DMS79 treated with DMSO at 0.1 percent for 48 hours (cell line): ENCODE data around the gene KAT2A.
"Not testable (repeated sequence)": the region's sequence is repeated elsewhere in the genome, so short reads cannot be mapped to it uniquely, and the experiment has no call there.

ENCODE experiments used
- DNase-seq: peaks from one replicate; lab custom pipeline; 2025; lab: John Stamatoyannopoulos, UW

The KAT2A gene

GRCh38 chr17:42120770-42121769 is at the start of gene KAT2A:
Gene KAT2A, minus strand, starts transcription at chr17:42121367. Its CDS starts 63 bp downstream, at chr17:42121304.
- DNase-seq: peak; percentile 34

GRCh38 chr17:42169351-42169750 is 48.2 kb upstream of the KAT2A start:
- no peak for DNase-seq

DNA sequence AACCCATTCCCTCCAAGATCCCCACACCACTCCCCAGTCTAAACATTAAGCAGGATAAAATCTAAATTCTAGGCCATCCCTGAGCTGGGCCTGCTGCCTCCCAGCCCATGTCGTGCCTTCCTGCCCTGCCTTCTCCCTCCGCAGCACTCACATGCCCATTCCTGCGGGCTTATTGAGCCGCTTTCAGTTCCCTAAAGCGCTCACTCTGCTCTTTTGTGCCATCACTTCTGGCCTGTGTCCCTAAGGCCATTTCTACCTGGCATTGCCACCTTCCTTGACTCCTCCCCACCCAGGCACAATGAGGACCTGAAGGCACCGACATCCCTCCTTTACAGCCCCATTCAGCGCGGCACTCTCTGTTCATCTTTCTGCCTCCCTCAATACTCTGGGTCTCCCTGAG is 46.6 kb upstream of the KAT2A start:
- DNase-seq: no peak

GRCh38 chr17:42166196-42166763 is 45.1 kb upstream of the KAT2A start:
- no peak for DNase-seq

DNA sequence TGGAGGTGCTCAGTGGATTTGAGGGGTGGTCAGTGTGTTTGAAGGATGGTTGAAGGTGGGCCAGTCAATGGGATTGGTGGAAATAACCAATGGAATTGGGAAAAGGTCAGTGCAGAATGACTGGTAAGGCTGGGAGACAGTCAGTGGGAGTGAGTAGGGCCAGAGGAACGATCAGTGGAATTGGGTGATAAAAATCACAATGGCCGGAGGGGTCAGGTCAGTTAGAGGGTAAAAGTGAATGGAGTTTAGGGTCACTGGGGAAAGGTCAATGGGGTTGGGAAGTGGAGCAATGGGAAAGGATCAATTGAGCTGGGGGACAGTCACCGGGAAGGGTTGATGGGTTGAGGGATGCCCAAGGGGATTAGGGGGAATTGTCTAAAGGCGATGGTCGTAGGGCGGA is 44.6 kb upstream of the KAT2A start:
- DNase-seq: no peak

DNA sequence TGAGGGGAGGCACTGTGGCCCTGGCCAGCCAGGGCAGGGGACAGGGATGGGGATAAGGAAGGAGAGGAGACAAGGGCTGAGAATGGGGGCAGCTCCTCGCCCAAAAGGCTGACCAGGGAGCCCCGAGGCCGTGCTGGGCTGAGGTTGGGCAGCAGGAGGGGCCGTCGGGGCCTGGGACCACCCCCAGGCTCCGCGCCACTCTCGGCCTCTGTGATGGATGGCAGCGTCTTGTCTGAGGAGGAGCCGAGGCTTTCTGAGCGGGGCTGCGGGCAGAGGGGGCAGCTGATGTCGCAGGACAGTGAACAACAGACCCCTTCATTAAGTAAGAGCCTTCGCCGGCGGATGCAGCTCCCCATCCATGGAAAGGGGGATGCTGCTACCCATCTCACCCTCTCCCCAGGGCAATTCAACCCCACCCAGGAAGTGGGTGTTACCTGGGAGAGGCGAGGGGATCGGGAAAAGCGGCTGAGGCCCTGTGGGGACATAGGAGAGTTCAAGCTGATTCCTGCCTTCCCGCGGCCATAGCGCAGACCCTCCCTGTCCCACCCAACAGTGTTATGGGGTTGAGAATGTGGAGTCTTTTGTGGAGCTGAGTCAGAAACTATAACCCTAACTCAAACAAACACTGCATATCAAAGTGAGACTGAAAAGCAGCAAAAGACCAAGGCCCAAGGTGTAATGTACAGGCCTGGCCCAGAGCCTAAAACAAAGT is 42.7 kb upstream of the KAT2A start:
- no peak for DNase-seq

- DNase-seq: no peak
These were observed 41.9 kb upstream of the KAT2A start for GRCh38 chr17:42163113-42163512.

DNA sequence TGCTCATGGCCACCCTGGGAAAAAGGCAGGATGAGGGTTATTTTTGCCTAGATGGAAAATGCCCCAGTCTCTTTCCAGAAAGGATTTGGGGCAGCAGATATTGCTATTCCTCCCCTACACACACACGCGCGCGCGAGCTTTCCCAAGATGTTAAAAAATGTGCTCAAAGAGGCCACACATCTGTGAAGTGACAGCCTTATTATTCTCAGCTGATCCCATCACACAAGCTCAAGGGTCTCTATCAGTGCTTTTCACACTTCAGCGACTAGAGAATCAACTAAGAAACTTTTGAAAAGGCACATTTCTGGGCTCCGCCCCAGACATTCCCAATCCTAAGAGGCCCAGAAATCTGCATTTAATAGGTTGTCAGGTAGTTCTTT is 39.4 kb upstream of the KAT2A start:
- DNase-seq: no peak

GRCh38 chr17:42159796-42160530 is 38.8 kb upstream of the KAT2A start:
- no peak for DNase-seq

DNA sequence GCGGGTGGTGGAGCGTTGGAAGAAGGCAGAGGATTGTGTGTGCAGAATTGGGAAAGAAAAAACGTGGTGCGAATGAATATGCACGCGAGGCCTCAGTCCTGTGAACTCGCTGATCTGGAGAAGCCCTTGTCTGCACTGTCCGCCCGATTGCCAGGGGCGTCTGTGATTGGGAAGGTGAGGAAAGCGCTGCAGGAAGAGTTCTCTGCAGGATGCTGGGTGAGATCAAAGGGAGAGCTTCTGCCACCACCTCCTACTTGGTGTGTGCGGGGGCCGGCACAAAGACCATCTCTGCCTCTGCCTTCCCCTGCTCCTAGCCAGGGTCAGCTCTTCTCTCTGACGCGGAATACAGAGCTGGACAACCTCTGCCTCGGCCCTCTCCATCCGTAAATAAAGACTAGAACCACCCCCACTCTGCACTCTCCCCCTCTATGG is 34.5 kb upstream of the KAT2A start:
- no peak for DNase-seq

GRCh38 chr17:42153919-42154742 is 33.0 kb upstream of the KAT2A start:
- no peak for DNase-seq

- DNase-seq: no peak
These were observed 25.9 kb upstream of the KAT2A start for GRCh38 chr17:42146911-42147607.

GRCh38 chr17:42143138-42143537 is 22.0 kb upstream of the KAT2A start:
- DNase-seq: not testable (repeated sequence)

GRCh38 chr17:42142371-42142896 is 21.3 kb upstream of the KAT2A start:
- no peak for DNase-seq

DNA sequence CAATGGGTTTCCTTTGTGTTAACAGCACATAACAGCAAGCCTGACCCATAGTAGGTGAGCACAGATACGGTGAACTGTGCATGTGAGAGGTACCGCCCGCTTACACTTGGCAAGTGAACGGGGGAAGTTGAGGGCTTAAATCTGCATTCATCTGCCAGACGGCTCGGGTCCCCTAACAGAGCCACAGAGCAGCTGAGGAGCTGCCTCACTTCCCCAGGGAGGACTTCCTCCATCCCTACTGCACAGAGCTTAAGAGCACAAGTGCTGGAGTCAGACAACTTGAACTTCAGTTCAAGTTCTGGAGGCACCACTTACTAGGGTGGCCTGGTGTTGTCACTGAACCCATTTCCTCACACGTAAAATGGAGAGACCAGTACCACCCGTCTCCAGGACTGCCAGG is 20.2 kb upstream of the KAT2A start:
- no peak for DNase-seq

DNA sequence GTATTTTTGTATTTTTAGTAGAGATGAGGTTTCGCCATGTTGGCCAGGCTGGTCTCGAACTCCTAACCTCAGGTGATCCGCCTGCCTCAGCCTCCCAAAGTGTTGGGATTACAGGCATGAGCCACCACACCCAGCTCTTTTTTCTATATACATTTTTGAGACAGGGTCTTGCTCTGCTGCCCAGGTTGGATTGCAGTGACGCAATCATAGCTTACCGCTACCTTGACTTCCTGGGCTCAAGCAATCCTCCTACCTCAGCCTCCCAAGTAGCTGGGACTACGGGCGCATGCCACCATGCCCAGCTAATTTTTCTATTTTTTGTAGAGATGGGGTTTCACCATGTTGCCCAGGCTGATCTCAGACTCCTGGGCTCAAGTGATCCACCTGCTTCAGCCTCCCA is 19.5 kb upstream of the KAT2A start:
- not testable (repeated sequence) for DNase-seq

DNA sequence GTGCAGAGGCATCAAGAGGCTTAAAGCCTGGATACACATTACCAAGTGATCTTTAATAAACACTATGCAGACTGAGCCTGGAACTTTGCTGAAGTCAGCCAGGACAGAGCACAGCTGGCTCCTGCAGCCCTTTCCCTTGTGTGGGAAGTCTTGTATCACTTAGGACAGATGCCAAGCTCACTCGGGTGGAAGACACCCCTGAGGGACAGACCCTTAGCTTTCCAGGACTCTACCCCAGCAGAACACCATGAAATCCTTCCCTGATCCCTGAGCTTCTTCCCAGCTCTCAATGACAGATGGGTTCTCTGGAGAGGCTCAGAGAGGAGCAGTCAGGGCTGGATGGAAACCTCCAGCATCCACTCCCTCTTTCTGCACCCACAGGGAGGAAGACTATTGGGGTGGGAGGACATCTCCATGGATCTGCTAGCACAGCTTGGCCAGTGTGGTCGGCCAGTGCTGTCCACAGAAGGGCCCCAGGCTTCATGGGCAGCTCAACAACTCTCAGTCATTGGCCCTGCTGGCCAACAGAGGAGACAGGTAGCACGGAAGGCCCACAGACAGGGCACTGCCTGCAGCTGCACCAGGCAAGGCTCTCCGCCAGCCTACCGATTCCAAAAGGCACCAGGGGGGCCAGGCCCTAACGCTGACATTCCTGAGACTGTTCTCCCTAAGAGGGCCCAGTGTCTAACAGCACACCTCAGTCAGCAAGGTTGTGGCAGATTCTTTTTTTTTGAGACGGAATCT is 17.8 kb upstream of the KAT2A start:
- no peak for DNase-seq

GRCh38 chr17:42136654-42137051 is 15.5 kb upstream of the KAT2A start:
- no peak for DNase-seq
